ENCODE data around the gene SLC1A2. TPM values are rescaled to one million over a fixed set of nuclear protein-coding genes. Genes with fewer than 3 reads are reported as not detected.

SLC1A2 gene
- total RNA-seq, 1 experiment from 2014 or later = 0.11 TPM

DNA sequence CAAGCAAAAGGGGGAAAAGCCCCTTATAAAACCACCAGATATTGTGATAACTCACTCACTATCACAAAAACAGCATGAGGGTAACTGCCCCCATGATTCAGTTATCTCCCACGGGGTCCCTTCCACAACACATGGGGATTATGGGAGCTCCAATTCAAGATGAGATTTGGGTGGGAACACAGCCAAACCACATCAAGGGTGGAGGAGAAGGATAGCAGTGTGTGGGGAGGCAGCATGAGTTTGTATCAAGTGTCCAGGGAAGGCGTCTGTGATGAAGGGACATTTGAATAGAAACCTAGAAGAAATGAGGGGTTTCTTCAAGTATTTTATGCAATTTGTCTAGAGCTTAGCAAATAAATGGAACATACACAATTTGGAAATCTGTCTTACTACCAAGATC lies 98.2 kb downstream of the SLC1A2 start:
- ChIA-PET CTCF (no interaction called here), POLR2A (ENCODE audit: low non-redundant PET) (no interaction called here)
- TF ChIP-seq, protein P1, sequence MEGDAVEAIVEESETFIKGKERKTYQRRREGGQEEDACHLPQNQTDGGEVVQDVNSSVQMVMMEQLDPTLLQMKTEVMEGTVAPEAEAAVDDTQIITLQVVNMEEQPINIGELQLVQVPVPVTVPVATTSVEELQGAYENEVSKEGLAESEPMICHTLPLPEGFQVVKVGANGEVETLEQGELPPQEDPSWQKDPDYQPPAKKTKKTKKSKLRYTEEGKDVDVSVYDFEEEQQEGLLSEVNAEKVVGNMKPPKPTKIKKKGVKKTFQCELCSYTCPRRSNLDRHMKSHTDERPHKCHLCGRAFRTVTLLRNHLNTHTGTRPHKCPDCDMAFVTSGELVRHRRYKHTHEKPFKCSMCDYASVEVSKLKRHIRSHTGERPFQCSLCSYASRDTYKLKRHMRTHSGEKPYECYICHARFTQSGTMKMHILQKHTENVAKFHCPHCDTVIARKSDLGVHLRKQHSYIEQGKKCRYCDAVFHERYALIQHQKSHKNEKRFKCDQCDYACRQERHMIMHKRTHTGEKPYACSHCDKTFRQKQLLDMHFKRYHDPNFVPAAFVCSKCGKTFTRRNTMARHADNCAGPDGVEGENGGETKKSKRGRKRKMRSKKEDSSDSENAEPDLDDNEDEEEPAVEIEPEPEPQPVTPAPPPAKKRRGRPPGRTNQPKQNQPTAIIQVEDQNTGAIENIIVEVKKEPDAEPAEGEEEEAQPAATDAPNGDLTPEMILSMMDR (conservative IDR thresholded peaks at IDR 0.05; ENCODE audit: low read depth, low read length) = no peak
- TF ChIP-seq EZH2 (IDR thresholded peaks at IDR 0.05; ENCODE audit: borderline replicate concordance, low read depth, low read length, poor library complexity, severe bottlenecking) = no peak
- H3K4me1 ChIP-seq (ENCODE audit: insufficient read depth, low read length, poor library complexity, severe bottlenecking) = no peaks in the 10 kb centered on the region
- H3K9me3 ChIP-seq (ENCODE audit: low read depth, low read length, poor library complexity, severe bottlenecking) = no peaks in the 10 kb centered on the region
- no TSS peak for BruUV-seq (replicated peaks)
- H3K27ac ChIP-seq (ENCODE audit: low read depth, low read length, poor library complexity, severe bottlenecking) = no peak overlapping the region
- H3K27me3 ChIP-seq (replicated peaks; ENCODE audit: insufficient read depth, low read depth, low read length, poor library complexity) = no peaks in the 10 kb centered on the region
- intact Hi-C loops (cut with micrococcal nuclease; ENCODE audit: unreplicated experiment) = no loop called here
- no peak for DNase-seq (ENCODE audit: low spot score)
- H3K36me3 ChIP-seq (ENCODE audit: insufficient read depth, low read length, poor library complexity, severe bottlenecking) = no peaks in the 10 kb centered on the region
- no peak overlapping the region for H3K4me3 ChIP-seq (ENCODE audit: low read depth, low read length, poor library complexity, severe bottlenecking)

DNA sequence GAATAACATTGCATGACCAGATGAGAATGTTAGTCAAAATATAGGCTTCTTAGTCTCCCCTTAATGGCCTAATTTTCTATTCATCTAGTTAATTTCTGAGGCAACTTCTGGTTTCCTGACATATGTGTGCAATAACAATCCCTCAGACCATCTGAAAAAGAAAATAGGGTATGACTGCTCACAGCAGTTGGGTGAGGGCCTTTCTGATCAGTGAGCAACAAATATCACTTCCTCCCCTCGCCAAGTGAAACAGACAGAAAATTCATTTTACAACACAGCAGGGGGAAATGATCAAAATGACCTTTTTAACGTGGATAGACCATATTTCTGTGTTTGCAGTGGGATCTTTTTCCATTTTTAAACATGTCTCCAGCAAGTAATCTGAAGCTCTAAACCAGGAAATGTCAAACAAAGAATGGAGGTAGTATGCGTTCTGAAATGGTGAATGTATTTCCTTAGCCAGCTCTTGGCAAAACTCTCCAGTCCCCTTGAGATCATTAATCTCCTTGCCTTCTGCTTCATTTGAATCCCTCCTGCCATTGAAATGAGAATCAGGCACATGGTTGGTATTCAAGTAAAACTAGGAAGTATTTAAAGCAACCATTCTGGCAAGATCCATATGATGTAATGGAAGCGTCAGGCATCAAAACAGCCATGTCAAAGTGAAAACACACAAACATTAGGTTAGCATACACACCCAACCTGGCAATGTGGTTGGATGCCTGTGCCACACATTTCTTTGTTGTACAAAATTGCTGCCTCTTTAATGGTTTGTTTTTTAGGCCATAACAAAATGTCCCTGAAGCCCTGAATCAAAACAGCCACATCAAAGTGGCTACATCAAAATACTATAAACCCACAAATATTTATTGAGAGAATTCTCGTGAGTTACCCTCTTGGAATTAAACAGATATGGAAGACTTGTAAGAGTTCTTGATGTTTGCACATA lies 100.1 kb downstream of the SLC1A2 start:
- intact Hi-C loops (cut with micrococcal nuclease; ENCODE audit: unreplicated experiment) = no loop called here
- ChIA-PET CTCF (interaction anchor here (0.6 kb wide), 1 partner anchor 478 kb away, joined by 3 read pairs; no protein-coding TSS in a partner anchor), POLR2A (ENCODE audit: low non-redundant PET) (no interaction called here)
- Histone ChIP-seq H3K4me3 (ENCODE audit: low read depth, low read length, poor library complexity, severe bottlenecking) (no peak overlapping the region), H3K27ac (ENCODE audit: low read depth, low read length, poor library complexity, severe bottlenecking) (no peak overlapping the region), H3K4me1 (ENCODE audit: insufficient read depth, low read length, poor library complexity, severe bottlenecking) (no peaks in the 10 kb centered on the region), H3K27me3 (replicated peaks; ENCODE audit: insufficient read depth, low read depth, low read length, poor library complexity) (no peaks in the 10 kb centered on the region), H3K9me3 (ENCODE audit: low read depth, low read length, poor library complexity, severe bottlenecking) (no peaks in the 10 kb centered on the region), H3K36me3 (ENCODE audit: insufficient read depth, low read length, poor library complexity, severe bottlenecking) (no peaks in the 10 kb centered on the region)
- DNase-seq (ENCODE audit: low spot score) = peak; percentile 24
- no TSS peak for BruUV-seq (replicated peaks)
- TF ChIP-seq EZH2 (IDR thresholded peaks at IDR 0.05; ENCODE audit: borderline replicate concordance, low read depth, low read length, poor library complexity, severe bottlenecking) = no peak
- TF ChIP-seq, protein P1 (conservative IDR thresholded peaks at IDR 0.05; ENCODE audit: low read depth, low read length) = no peak

DNA sequence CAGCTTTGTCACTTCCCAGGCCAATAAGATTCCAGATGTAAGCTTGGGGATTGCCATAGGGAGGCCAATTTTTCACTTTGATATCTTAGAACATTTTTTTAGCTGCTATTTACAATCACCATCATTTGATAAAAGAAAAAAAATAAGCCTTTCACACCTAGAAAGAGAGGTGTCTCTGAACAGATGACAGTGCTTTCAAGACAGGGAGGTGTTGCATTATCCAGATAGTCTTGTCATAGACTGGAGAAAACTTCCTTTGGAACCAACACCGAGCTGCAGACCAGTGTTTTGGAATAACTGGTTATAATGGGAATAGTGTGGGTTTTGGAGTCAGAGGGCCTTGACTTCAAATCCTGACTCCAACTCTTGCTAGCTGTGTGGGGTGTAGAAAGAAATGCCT lies 101.0 kb downstream of the SLC1A2 start:
- H3K36me3 ChIP-seq (ENCODE audit: insufficient read depth, low read length, poor library complexity, severe bottlenecking) = no peaks in the 10 kb centered on the region
- no peak overlapping the region for H3K4me3 ChIP-seq (ENCODE audit: low read depth, low read length, poor library complexity, severe bottlenecking)
- no peak for DNase-seq (ENCODE audit: low spot score)
- no peaks in the 10 kb centered on the region for H3K9me3 ChIP-seq (ENCODE audit: low read depth, low read length, poor library complexity, severe bottlenecking)
- ChIA-PET POLR2A (ENCODE audit: low non-redundant PET) (no interaction called here), CTCF (no interaction called here)
- BruUV-seq (replicated peaks) = no TSS peak
- H3K4me1 ChIP-seq (ENCODE audit: insufficient read depth, low read length, poor library complexity, severe bottlenecking) = no peaks in the 10 kb centered on the region
- no peaks in the 10 kb centered on the region for H3K27me3 ChIP-seq (replicated peaks; ENCODE audit: insufficient read depth, low read depth, low read length, poor library complexity)
- no peak overlapping the region for H3K27ac ChIP-seq (ENCODE audit: low read depth, low read length, poor library complexity, severe bottlenecking)
- TF ChIP-seq, protein P1 (conservative IDR thresholded peaks at IDR 0.05; ENCODE audit: low read depth, low read length) = no peak
- no peak for TF ChIP-seq EZH2 (IDR thresholded peaks at IDR 0.05; ENCODE audit: borderline replicate concordance, low read depth, low read length, poor library complexity, severe bottlenecking)
- intact Hi-C loops (cut with micrococcal nuclease; ENCODE audit: unreplicated experiment) = no loop called here
